Measurements from ENCODE around the gene SUSD6. TPM values are rescaled to one million over a fixed set of nuclear protein-coding genes. Genes with fewer than 3 reads are reported as not detected.

The SUSD6 gene
- total RNA-seq, 4 donors from 2014 or later, result 33.8 to 125 (median 113) TPM

GRCh38 chr14:69617796-69618195 is 6.4 kb downstream of the SUSD6 start:
- no peak overlapping the region for H3K4me3 ChIP-seq
- H3K27ac ChIP-seq, result peak overlapping the region; percentile 20 to 99 (median 98)
- H3K9me3 ChIP-seq, result no peaks in the 10 kb centered on the region
- TF ChIP-seq POLR2A (IDR thresholded peaks at IDR 0.05), result no peak
- no peak for TF ChIP-seq CTCF (IDR thresholded peaks at IDR 0.05)
- no peak for DNase-seq
- H3K27me3 ChIP-seq, result no peaks in the 10 kb centered on the region
- peaks cover 3 to 82% (median 40%) of the 10 kb centered on the region in 4 donors for H3K4me1 ChIP-seq
- H3K36me3 ChIP-seq, result no peaks in the 10 kb centered on the region

GRCh38 chr14:69619012-69619411 is 7.6 kb downstream of the SUSD6 start:
- peaks cover 0 to 70% (median 35%) of the 10 kb centered on the region in 4 donors for H3K4me1 ChIP-seq
- peak overlapping the region in 2 of 4 donors; percentile 99 for H3K27ac ChIP-seq
- H3K27me3 ChIP-seq, result no peaks in the 10 kb centered on the region
- no peaks in the 10 kb centered on the region for H3K9me3 ChIP-seq
- TF ChIP-seq POLR2A (IDR thresholded peaks at IDR 0.05), result no peak
- TF ChIP-seq CTCF (IDR thresholded peaks at IDR 0.05), result no peak
- no peaks in the 10 kb centered on the region for H3K36me3 ChIP-seq
- no peak overlapping the region for H3K4me3 ChIP-seq
- no peak for DNase-seq

GRCh38 chr14:69620211-69620611 is 8.8 kb downstream of the SUSD6 start:
- Histone ChIP-seq H3K27me3 (no peaks in the 10 kb centered on the region), H3K27ac (peak overlapping the region in 3 of 4 donors; percentile 6 to 99 (median 23)), H3K4me3 (no peak overlapping the region), H3K36me3 (no peaks in the 10 kb centered on the region), H3K9me3 (no peaks in the 10 kb centered on the region), H3K4me1 (peaks cover 0 to 67% (median 37%) of the 10 kb centered on the region in 4 donors)
- TF ChIP-seq CTCF (IDR thresholded peaks at IDR 0.05) (no peak), POLR2A (IDR thresholded peaks at IDR 0.05) (no peak)
- no peak for DNase-seq

- Histone ChIP-seq H3K4me3 (no peak overlapping the region), H3K9me3 (no peaks in the 10 kb centered on the region), H3K36me3 (no peaks in the 10 kb centered on the region), H3K4me1 (peaks cover 0 to 67% (median 38%) of the 10 kb centered on the region in 4 donors), H3K27ac (peak overlapping the region in 1 of 4 donors; percentile 6), H3K27me3 (no peaks in the 10 kb centered on the region)
- TF ChIP-seq CTCF (IDR thresholded peaks at IDR 0.05) (no peak), POLR2A (IDR thresholded peaks at IDR 0.05) (no peak)
- DNase-seq, result no peak
These were observed 9.6 kb downstream of the SUSD6 start for GRCh38 chr14:69620981-69621380.

- Histone ChIP-seq H3K9me3 (no peaks in the 10 kb centered on the region), H3K4me3 (no peak overlapping the region), H3K27ac (no peak overlapping the region), H3K27me3 (no peaks in the 10 kb centered on the region), H3K36me3 (no peaks in the 10 kb centered on the region), H3K4me1 (peaks cover 0 to 47% (median 24%) of the 10 kb centered on the region in 4 donors)
- DNase-seq, result no peak
- no peak for TF ChIP-seq POLR2A (IDR thresholded peaks at IDR 0.05)
These were observed 12.7 kb downstream of the SUSD6 start for GRCh38 chr14:69624136-69624535.

GRCh38 chr14:69625299-69626131 is 14.1 kb downstream of the SUSD6 start:
- no peak for TF ChIP-seq POLR2A (IDR thresholded peaks at IDR 0.05)
- TF ChIP-seq CTCF (IDR thresholded peaks at IDR 0.05), result no peak
- no peaks in the 10 kb centered on the region for H3K27me3 ChIP-seq
- H3K4me1 ChIP-seq, result peaks cover 0 to 49% (median 22%) of the 10 kb centered on the region in 4 donors
- no peaks in the 10 kb centered on the region for H3K36me3 ChIP-seq
- peak overlapping the region in 1 of 4 donors; percentile 1 for H3K4me3 ChIP-seq
- H3K9me3 ChIP-seq, result no peaks in the 10 kb centered on the region
- peak overlapping the region; percentile 42 to 71 (median 48) for H3K27ac ChIP-seq
- DNase-seq, result peak in 2 of 3 donors; percentile 87 to 91
